ENCODE measurements around the gene TREH.
A peak's percentile ranks its signal among the peaks of the same experiment; 100 is the strongest.
"Not testable (repeated sequence)": the region's sequence is repeated elsewhere in the genome, so short reads cannot be mapped to it uniquely, and the experiment has no call there.

TREH gene

GRCh38 chr11:118696673-118697226 is 17.3 kb upstream of the TREH start:
- Histone ChIP-seq H3K4me3 (ENCODE audit: low read depth in 1 of 2, low read length in 2 of 2) (no peak overlapping the region), H3K27ac (ENCODE audit: low read depth, low read length) (no peak overlapping the region), H3K27me3 (ENCODE audit: control insufficient read depth in 1 of 2, insufficient read depth in 2 of 2, low read length in 2 of 2) (no peaks in the 10 kb centered on the region), H3K36me3 (ENCODE audit: control insufficient read depth in 1 of 2, insufficient read depth in 2 of 2, low read length in 2 of 2) (no peaks in the 10 kb centered on the region), H3K4me1 (ENCODE audit: control insufficient read depth in 1 of 2, insufficient read depth in 2 of 2, low read length in 2 of 2) (peaks cover 9 to 14% of the 10 kb centered on the region in 2 donors), H3K9ac (ENCODE audit: low read depth in 1 of 2, low read length in 2 of 2) (no peak overlapping the region), H3K9me3 (ENCODE audit: control insufficient read depth in 1 of 2, low read length in 2 of 2) (peaks cover 0 to 3% of the 10 kb centered on the region in 2 donors)

GRCh38 chr11:118694771-118695170 is 15.3 kb upstream of the TREH start:
- Histone ChIP-seq H3K27ac (ENCODE audit: low read depth, low read length) (no peak overlapping the region), H3K9ac (ENCODE audit: low read depth in 1 of 2, low read length in 2 of 2) (no peak overlapping the region), H3K4me3 (ENCODE audit: low read depth in 1 of 2, low read length in 2 of 2) (no peak overlapping the region), H3K27me3 (ENCODE audit: control insufficient read depth in 1 of 2, insufficient read depth in 2 of 2, low read length in 2 of 2) (no peaks in the 10 kb centered on the region), H3K9me3 (ENCODE audit: control insufficient read depth in 1 of 2, low read length in 2 of 2) (no peaks in the 10 kb centered on the region), H3K36me3 (ENCODE audit: control insufficient read depth in 1 of 2, insufficient read depth in 2 of 2, low read length in 2 of 2) (no peaks in the 10 kb centered on the region), H3K4me1 (ENCODE audit: control insufficient read depth in 1 of 2, insufficient read depth in 2 of 2, low read length in 2 of 2) (peaks cover 14 to 20% of the 10 kb centered on the region in 2 donors)

GRCh38 chr11:118694185-118694584 is 14.7 kb upstream of the TREH start:
- H3K9me3 ChIP-seq (ENCODE audit: control insufficient read depth in 1 of 2, low read length in 2 of 2), result no peaks in the 10 kb centered on the region
- no peak overlapping the region for H3K9ac ChIP-seq (ENCODE audit: low read depth in 1 of 2, low read length in 2 of 2)
- no peak overlapping the region for H3K27ac ChIP-seq (ENCODE audit: low read depth, low read length)

GRCh38 chr11:118691926-118692830 is 12.7 kb upstream of the TREH start:
- no peak overlapping the region for H3K27ac ChIP-seq (ENCODE audit: low read depth, low read length)
- H3K4me3 ChIP-seq (ENCODE audit: low read depth in 1 of 2, low read length in 2 of 2), result no peak overlapping the region
- no peaks in the 10 kb centered on the region for H3K27me3 ChIP-seq (ENCODE audit: control insufficient read depth in 1 of 2, insufficient read depth in 2 of 2, low read length in 2 of 2)
- peaks cover 14 to 24% of the 10 kb centered on the region in 2 donors for H3K4me1 ChIP-seq (ENCODE audit: control insufficient read depth in 1 of 2, insufficient read depth in 2 of 2, low read length in 2 of 2)
- no peaks in the 10 kb centered on the region for H3K9me3 ChIP-seq (ENCODE audit: control insufficient read depth in 1 of 2, low read length in 2 of 2)
- no peak overlapping the region for H3K9ac ChIP-seq (ENCODE audit: low read depth in 1 of 2, low read length in 2 of 2)
- no peaks in the 10 kb centered on the region for H3K36me3 ChIP-seq (ENCODE audit: control insufficient read depth in 1 of 2, insufficient read depth in 2 of 2, low read length in 2 of 2)

More at GRCh38 chr11:118694185-118694584, 14.7 kb upstream of the TREH start:
- Histone ChIP-seq H3K36me3 (ENCODE audit: control insufficient read depth in 1 of 2, insufficient read depth in 2 of 2, low read length in 2 of 2) (no peaks in the 10 kb centered on the region), H3K4me1 (ENCODE audit: control insufficient read depth in 1 of 2, insufficient read depth in 2 of 2, low read length in 2 of 2) (peaks cover 14 to 24% of the 10 kb centered on the region in 2 donors), H3K4me3 (ENCODE audit: low read depth in 1 of 2, low read length in 2 of 2) (no peak overlapping the region), H3K27me3 (ENCODE audit: control insufficient read depth in 1 of 2, insufficient read depth in 2 of 2, low read length in 2 of 2) (no peaks in the 10 kb centered on the region)

- Histone ChIP-seq H3K36me3 (ENCODE audit: control insufficient read depth in 1 of 2, insufficient read depth in 2 of 2, low read length in 2 of 2) (no peaks in the 10 kb centered on the region), H3K9ac (ENCODE audit: low read depth in 1 of 2, low read length in 2 of 2) (peak overlapping the region; percentile 38 to 68), H3K27me3 (ENCODE audit: control insufficient read depth in 1 of 2, insufficient read depth in 2 of 2, low read length in 2 of 2) (no peaks in the 10 kb centered on the region), H3K4me3 (ENCODE audit: low read depth in 1 of 2, low read length in 2 of 2) (peak overlapping the region in 1 of 2 donors; percentile 21), H3K4me1 (ENCODE audit: control insufficient read depth in 1 of 2, insufficient read depth in 2 of 2, low read length in 2 of 2) (peaks cover 14 to 24% of the 10 kb centered on the region in 2 donors), H3K9me3 (ENCODE audit: control insufficient read depth in 1 of 2, low read length in 2 of 2) (no peaks in the 10 kb centered on the region), H3K27ac (ENCODE audit: low read depth, low read length) (no peak overlapping the region)
Observed at GRCh38 chr11:118690553-118691304, 11.3 kb upstream of the TREH start.

GRCh38 chr11:118689852-118690552 is 10.6 kb upstream of the TREH start:
- Histone ChIP-seq H3K4me3 (ENCODE audit: low read depth in 1 of 2, low read length in 2 of 2) (peak overlapping the region; percentile 69 to 81), H3K9ac (ENCODE audit: low read depth in 1 of 2, low read length in 2 of 2) (peak overlapping the region; percentile 68), H3K4me1 (ENCODE audit: control insufficient read depth in 1 of 2, insufficient read depth in 2 of 2, low read length in 2 of 2) (peaks cover 14 to 24% of the 10 kb centered on the region in 2 donors), H3K27ac (ENCODE audit: low read depth, low read length) (peak overlapping the region; percentile 70), H3K27me3 (ENCODE audit: control insufficient read depth in 1 of 2, insufficient read depth in 2 of 2, low read length in 2 of 2) (no peaks in the 10 kb centered on the region), H3K9me3 (ENCODE audit: control insufficient read depth in 1 of 2, low read length in 2 of 2) (no peaks in the 10 kb centered on the region), H3K36me3 (ENCODE audit: control insufficient read depth in 1 of 2, insufficient read depth in 2 of 2, low read length in 2 of 2) (no peaks in the 10 kb centered on the region)

- Histone ChIP-seq H3K27me3 (ENCODE audit: control insufficient read depth in 1 of 2, insufficient read depth in 2 of 2, low read length in 2 of 2) (no peaks in the 10 kb centered on the region), H3K4me3 (ENCODE audit: low read depth in 1 of 2, low read length in 2 of 2) (peak overlapping the region in 1 of 2 donors; percentile 48), H3K27ac (ENCODE audit: low read depth, low read length) (no peak overlapping the region), H3K36me3 (ENCODE audit: control insufficient read depth in 1 of 2, insufficient read depth in 2 of 2, low read length in 2 of 2) (no peaks in the 10 kb centered on the region), H3K9me3 (ENCODE audit: control insufficient read depth in 1 of 2, low read length in 2 of 2) (no peaks in the 10 kb centered on the region), H3K4me1 (ENCODE audit: control insufficient read depth in 1 of 2, insufficient read depth in 2 of 2, low read length in 2 of 2) (peaks cover 14 to 24% of the 10 kb centered on the region in 2 donors), H3K9ac (ENCODE audit: low read depth in 1 of 2, low read length in 2 of 2) (peak overlapping the region in 1 of 2 donors; percentile 43)
Observed at GRCh38 chr11:118689503-118689851, 10.0 kb upstream of the TREH start.

- H3K4me1 ChIP-seq (ENCODE audit: control insufficient read depth in 1 of 2, insufficient read depth in 2 of 2, low read length in 2 of 2), result peaks cover 14 to 24% of the 10 kb centered on the region in 2 donors
- no peak overlapping the region for H3K27ac ChIP-seq (ENCODE audit: low read depth, low read length)
- peak overlapping the region in 1 of 2 donors; percentile 48 for H3K4me3 ChIP-seq (ENCODE audit: low read depth in 1 of 2, low read length in 2 of 2)
- H3K27me3 ChIP-seq (ENCODE audit: control insufficient read depth in 1 of 2, insufficient read depth in 2 of 2, low read length in 2 of 2), result no peaks in the 10 kb centered on the region
- peak overlapping the region in 1 of 2 donors; percentile 43 for H3K9ac ChIP-seq (ENCODE audit: low read depth in 1 of 2, low read length in 2 of 2)
- no peaks in the 10 kb centered on the region for H3K36me3 ChIP-seq (ENCODE audit: control insufficient read depth in 1 of 2, insufficient read depth in 2 of 2, low read length in 2 of 2)
- no peaks in the 10 kb centered on the region for H3K9me3 ChIP-seq (ENCODE audit: control insufficient read depth in 1 of 2, low read length in 2 of 2)
Observed at GRCh38 chr11:118688851-118689502, 9.5 kb upstream of the TREH start.

- not testable (repeated sequence) for H3K9ac ChIP-seq (ENCODE audit: low read depth in 1 of 2, low read length in 2 of 2); H3K36me3 ChIP-seq (ENCODE audit: control insufficient read depth in 1 of 2, insufficient read depth in 2 of 2, low read length in 2 of 2); H3K27me3 ChIP-seq (ENCODE audit: control insufficient read depth in 1 of 2, insufficient read depth in 2 of 2, low read length in 2 of 2); H3K27ac ChIP-seq (ENCODE audit: low read depth, low read length); H3K9me3 ChIP-seq (ENCODE audit: control insufficient read depth in 1 of 2, low read length in 2 of 2); H3K4me3 ChIP-seq (ENCODE audit: low read depth in 1 of 2, low read length in 2 of 2)
- peaks cover 14 to 22% of the 10 kb centered on the region in 2 donors for H3K4me1 ChIP-seq (ENCODE audit: control insufficient read depth in 1 of 2, insufficient read depth in 2 of 2, low read length in 2 of 2)
Observed at GRCh38 chr11:118688339-118688738, 8.9 kb upstream of the TREH start.
